OCI-LY7 (cell line): ENCODE data around the gene IPCEF1.

ENCODE experiments used
- EZH2phosphoT487 ChIP-seq: fragments of 200-600 bp; sonication (generic); IDR thresholded peaks from 2 replicates; pipeline ENCODE4 v1.6.1; 2018; ENCODE audit warnings: low read depth, borderline replicate concordance, mild to moderate bottlenecking, mixed run types, antibody characterized with exemption, low read length, moderate library complexity, mixed read lengths
- TF ChIP-seq, protein P1 (sequence below): fragments of 200-600 bp; sonication (generic); conservative IDR thresholded peaks from 2 replicates; pipeline ENCODE4 v1.5.1; 2014; ENCODE audit warnings: mild to moderate bottlenecking, antibody characterized with exemption, low read length, moderate library complexity, mixed read lengths

DNA sequence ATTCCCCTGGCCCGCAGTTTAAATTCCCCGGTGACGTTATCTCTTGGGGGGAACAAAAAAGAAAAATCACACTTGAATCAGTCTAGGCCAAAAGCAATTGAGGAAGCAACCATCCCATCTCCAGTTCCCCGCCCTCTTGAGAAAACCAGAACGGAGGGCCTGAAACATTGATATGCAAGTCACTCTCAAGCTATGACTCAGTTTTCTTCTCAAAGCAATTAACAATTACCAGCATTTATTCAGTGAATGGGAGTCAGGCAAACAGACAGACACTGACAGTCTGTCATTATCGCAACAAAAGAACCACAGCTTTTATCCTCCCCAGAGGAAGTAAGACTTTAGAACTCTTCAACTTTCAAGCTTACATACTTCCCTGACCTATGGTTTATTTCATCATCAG, 216.7 kb downstream of the IPCEF1 start:
- no peak for TF ChIP-seq EZH2phosphoT487
- TF ChIP-seq, protein P1, sequence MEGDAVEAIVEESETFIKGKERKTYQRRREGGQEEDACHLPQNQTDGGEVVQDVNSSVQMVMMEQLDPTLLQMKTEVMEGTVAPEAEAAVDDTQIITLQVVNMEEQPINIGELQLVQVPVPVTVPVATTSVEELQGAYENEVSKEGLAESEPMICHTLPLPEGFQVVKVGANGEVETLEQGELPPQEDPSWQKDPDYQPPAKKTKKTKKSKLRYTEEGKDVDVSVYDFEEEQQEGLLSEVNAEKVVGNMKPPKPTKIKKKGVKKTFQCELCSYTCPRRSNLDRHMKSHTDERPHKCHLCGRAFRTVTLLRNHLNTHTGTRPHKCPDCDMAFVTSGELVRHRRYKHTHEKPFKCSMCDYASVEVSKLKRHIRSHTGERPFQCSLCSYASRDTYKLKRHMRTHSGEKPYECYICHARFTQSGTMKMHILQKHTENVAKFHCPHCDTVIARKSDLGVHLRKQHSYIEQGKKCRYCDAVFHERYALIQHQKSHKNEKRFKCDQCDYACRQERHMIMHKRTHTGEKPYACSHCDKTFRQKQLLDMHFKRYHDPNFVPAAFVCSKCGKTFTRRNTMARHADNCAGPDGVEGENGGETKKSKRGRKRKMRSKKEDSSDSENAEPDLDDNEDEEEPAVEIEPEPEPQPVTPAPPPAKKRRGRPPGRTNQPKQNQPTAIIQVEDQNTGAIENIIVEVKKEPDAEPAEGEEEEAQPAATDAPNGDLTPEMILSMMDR, result no peak
